Fibroblast of skin of right biceps (primary cell): Measurements from ENCODE around the gene NHERF1.
A peak's percentile ranks its signal among the peaks of the same experiment; 100 is the strongest.

Experiments used
- DNase-seq: peaks from one replicate; pipeline ENCODE4 v3.0.0-alpha.2; 2013

The NHERF1 gene

DNA sequence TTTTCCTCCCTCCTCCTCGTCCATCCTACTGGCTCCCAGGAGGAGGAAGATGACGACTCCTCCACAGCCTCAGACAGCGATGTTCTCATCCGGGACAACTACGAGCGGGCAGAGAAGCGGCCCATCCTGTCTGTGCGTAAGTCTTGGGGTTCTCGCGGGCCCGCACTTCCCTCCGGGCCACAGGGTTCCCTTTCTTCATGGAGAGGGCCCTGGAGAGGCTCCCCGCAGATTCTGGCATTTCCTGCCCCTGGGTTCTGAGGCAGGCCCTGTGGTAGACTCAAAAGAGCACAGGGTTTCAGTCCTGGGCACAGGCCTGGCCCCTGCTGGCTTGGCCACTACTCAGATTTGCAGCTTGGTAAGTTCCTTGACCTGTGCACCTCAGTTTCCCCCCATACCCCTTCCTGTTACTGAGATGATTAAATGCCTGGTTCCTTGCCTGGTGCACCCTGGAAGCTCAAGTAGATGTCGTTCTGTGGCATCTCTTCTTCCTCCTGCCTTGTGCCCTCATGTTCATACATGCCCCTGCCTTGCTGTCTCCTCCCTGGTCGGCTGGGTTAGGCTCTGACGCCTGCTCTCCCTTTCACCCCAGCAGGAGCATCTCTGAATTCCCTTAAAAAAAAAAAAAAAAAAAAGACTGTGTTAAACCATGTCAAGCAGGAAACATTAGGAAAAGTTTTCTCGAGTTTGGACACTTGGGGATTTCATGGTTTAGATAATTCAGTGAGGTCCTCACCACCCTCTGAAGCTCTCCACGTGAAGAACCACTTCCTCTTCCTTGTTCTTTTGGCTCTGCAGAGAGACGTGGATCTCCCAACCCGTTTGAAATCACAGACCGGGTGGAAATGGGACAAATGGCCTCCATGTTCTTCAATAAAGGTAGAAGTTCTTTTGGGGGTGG lies 42.0 kb downstream of the NHERF1 start:
- no peak for DNase-seq

- no peak for DNase-seq
Observed at GRCh38 chr17:74792586-74793105, 44.2 kb downstream of the NHERF1 start.

GRCh38 chr17:74795327-74796020 lies 47.0 kb downstream of the NHERF1 start:
- no peak for DNase-seq

DNA sequence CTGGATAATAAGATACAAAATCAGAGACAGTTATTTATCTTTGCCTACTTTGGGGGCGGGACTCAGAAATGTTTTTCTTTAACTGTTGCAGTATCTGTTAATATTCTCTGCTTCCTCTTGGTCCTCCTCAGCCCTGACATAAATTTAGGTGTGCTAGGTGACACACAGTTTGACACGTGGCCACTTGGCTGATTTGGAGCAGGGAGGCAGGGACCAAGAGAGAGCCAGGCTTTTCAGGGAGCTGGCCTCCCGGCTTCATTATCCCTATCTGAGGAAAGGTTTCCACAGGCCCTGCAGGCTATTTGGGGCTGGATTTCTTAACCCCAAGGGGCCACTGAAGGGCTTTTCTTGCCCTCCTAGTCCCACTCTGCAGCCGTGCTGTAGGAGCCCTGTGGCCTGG lies 47.8 kb downstream of the NHERF1 start:
- no peak for DNase-seq

GRCh38 chr17:74796866-74797265 lies 48.4 kb downstream of the NHERF1 start:
- no peak for DNase-seq

- DNase-seq, result no peak
Observed at GRCh38 chr17:74797824-74798223, 49.4 kb downstream of the NHERF1 start.

GRCh38 chr17:74798239-74798707 lies 49.8 kb downstream of the NHERF1 start:
- peak; percentile 72 for DNase-seq

- DNase-seq, result no peak
Observed at GRCh38 chr17:74799097-74799496, 50.7 kb downstream of the NHERF1 start.

DNA sequence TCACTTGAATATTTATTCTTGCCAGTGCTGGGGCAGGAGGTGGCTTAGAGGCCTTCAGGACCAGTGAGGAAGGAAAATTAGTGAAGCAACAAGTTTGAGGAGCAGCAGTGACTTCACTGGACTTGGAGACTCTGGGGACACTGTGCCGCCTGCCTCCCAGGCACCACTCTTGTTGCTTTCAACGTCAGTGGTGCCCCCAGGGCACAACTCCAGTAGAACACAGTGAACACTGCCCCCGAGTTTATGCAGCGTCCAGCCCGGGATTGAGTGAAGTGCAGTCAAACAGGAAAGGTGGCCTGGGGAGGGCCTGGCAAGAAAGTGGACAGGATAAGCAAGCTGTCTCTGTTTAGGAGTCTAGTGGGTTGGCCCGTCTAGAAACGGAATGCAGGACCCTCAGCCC lies 52.1 kb downstream of the NHERF1 start:
- no peak for DNase-seq

DNA sequence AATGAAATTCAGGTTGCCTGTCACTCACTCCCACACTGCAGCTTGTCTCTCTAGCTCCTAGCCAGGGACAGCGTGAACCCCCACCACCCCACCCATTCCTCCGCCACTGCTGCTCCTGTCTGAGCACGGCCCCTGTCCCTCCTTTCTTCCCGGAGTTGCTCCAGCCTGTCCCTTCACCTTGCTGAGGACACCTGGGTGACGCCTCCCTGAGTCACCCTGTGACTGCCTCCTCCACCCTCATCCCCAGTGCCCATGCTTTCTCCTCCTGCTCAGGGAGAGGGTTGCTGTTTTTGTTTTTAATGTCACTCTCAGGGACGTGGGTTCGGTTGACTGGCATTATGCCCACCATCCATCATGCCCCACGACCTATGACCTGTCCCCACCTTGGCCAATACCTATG lies 53.5 kb downstream of the NHERF1 start:
- no peak for DNase-seq

DNA sequence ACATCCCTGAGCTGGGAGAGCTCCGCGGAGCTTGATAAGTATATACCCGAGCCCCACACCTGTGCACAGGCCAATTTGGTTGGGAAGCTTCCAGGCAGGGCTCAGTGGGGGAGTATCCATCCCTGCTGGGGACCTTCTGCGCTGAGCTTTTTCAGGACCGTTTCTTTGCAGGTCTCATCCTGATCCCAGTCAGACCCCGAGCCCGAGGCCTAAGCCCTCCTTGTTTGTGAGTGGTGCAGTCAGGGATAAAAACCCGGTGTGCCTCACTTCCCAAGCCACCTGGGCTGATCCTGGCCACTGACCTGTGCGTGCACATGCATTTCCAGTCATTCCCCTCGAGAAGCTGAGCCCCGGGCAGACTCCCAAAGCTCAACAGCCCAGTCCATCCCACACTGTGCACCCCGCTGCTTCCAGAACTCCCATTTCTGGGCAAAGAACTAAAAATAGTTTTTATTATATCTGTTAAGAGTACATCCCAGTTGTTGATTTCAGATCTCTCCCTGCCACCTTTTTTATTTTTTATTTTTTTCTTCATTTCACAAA lies 55.0 kb downstream of the NHERF1 start:
- no peak for DNase-seq

DNA sequence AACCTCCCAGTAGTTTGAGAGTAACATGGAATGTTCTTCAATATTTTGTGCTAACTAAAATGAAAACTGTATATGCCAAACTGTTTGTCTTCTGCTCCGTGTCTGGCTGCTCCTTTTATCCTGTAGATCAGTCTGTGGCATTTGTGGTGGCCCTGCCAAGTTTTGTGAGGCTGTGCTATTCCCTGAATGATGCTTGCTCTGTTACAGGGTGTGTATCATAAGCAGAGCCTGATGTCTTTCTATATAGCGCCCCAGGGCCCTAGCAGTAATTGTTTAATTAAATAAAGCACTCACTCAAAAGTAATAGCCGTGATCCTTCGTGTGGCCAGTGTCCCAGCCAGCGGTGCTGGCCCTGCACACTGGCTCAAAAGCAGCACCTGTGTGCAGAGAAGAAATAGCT lies 55.5 kb downstream of the NHERF1 start:
- no peak for DNase-seq

GRCh38 chr17:74804683-74805082 lies 56.3 kb downstream of the NHERF1 start:
- no peak for DNase-seq

GRCh38 chr17:74805591-74805991 lies 57.2 kb downstream of the NHERF1 start:
- DNase-seq, result no peak

GRCh38 chr17:74806334-74806733 lies 57.9 kb downstream of the NHERF1 start:
- DNase-seq, result no peak

DNA sequence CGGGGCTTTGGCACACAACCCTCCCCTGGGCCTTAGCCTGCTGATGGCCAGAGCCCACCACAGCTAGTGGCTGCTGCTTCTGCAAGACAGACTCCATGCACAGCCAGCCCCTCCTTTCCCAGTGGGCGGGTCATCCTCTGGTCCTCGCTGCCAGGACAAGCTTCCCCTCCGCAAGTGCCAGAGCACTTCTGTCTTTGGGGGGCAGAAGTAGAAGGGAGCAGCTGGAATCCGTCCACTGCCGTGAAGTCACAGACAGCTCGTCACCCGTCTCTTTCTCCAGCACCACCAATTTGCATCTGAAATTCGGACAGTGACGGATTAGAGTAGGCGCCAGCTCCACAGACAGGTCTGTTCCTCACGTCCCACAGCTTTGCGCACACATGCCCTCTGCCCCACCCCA lies 59.0 kb downstream of the NHERF1 start:
- DNase-seq, result no peak

GRCh38 chr17:74807925-74808324 lies 59.5 kb downstream of the NHERF1 start:
- DNase-seq, result no peak

DNA sequence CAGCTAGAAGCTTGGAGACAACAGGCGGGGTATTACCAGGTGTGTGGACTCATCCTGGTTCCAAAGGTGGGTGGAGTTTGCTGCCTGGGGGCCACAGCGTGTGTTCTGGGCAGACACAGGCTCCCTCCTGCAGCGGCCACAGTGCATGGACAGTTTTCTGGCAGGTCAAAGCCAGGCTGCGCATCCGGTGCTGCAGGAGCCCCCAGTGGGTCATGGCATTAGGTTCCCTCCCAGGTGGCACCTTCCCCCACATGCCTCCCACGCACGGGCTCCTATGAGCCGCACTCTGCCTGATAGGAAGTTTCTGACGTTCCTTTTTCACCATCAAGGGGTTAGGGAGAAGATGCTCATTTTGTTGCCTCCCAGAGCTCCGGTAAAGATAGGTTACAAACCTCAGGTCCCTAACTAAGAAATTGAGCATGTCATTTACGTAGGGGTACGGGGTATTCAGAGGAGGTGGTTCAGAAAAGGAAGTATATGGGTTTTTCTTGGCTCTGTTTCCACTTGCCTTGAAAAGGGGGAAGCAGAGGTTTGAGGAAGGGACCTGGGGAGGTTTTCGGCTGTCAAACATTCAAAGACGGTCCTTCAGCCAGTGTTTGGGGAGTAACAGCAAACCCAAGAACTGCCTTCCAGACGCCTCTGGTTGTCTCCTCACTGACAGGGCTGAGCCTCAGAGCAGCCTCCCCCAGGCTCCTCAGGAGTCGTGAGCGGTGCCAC lies 60.4 kb downstream of the NHERF1 start:
- no peak for DNase-seq

DNA sequence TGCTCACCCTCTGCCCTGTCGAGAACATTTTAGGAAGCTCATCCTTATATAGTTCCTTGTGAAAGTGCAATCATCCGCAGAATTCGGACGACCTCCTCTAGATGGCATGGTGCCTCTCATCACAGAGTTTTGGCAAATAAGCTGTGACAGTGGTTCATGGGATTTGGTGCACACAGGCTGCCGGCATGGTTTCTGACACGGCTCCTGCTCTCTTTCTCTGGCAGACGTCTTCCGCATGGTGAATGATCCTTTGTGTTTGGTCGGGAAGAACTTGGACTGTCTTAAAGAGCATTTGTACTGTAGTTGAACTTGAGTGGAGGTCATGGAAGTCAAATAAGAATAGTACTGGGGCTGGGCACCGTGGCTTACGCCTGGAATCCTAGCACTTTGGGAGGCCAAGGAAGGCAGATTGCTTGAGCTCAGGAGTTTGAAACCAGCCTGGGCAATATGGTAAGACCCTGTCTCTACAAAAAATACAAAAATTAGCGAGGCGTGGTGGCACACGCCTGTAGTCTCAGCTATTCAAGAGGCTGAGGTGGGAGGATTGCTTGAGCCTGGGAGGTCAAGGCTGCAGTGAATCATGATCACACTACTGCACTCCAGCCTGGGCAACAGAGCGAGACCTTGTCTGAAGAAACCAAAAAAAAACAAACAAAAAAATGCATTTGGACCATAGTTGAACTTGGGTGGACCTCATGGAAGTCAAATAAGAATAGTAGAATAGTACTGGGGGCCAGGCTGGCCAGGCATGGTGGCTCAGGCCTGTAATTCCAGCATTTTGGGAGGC lies 62.5 kb downstream of the NHERF1 start:
- DNase-seq, result no peak

- no peak for DNase-seq
Observed at GRCh38 chr17:74812109-74813009, 63.9 kb downstream of the NHERF1 start.

DNA sequence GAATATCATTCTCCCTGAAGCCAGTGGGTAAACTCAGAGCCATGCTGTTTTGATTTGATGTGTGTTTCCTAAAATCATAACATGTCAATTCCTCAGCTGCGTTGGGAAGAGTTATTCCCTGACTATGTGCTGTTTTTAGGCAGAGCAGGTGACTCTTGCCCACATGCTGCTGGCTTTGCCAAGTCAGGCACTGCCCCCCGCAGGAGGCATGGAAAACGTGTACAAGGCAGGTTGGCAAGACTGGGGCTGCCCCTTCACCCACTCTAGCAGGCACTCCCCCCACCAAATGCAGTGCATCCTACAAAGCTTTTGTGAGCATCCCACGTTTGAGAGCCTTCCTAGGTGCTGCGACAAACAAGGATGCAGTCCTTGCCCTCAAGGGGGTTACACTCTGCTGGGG lies 66.0 kb downstream of the NHERF1 start:
- DNase-seq, result no peak
